HG03342 (cell line): Measurements from ENCODE around the gene KLRC3.
"Not testable (repeated sequence)": the region's sequence is repeated elsewhere in the genome, so short reads cannot be mapped to it uniquely, and the experiment has no call there.

Experiments used
- ATAC-seq: cut with Tn5 transposase; IDR thresholded peaks from one replicate; pipeline ENCODE4 v1.9.1; 2021; ENCODE audit warnings: mild to moderate bottlenecking, moderate library complexity; ENCODE audit not compliant: unreplicated experiment

Gene KLRC3

DNA sequence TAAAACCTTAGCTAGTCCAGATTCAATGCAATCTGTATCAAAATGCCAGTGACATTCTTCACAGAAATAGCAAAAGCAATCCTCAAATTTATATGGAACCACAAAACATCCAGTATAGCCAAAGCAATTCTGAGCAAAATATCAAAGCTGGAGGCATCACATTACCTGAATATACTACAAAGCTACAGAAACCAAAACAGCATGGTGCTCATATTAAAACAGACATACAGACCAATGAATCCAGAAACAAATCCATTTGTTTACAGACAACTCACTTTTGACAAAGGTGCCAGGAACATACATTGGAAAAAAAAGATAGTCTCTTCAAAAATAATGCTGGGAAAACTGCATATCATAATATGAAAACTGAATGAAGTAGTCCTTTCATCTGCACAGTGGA is 15.6 kb downstream of the KLRC3 start:
- no peak for ATAC-seq

DNA sequence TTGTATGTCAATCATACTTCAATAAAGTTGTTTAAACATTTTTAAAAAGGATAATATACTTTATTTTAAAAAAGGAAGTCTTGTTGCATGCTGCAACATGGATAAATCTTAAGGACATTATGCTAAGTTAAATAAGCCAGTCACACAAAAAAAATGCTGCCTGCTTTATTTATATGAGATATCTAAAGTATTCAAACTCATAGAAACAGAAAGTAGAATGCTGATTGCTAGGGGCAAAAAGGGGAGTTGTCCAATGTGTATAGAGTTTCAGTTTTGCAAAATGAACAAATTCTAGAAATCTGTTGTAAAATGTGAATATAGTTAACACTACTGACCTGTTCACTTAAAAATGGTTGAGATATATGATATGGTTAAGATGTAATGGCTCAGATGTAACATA is 19.6 kb downstream of the KLRC3 start:
- ATAC-seq: no peak

DNA sequence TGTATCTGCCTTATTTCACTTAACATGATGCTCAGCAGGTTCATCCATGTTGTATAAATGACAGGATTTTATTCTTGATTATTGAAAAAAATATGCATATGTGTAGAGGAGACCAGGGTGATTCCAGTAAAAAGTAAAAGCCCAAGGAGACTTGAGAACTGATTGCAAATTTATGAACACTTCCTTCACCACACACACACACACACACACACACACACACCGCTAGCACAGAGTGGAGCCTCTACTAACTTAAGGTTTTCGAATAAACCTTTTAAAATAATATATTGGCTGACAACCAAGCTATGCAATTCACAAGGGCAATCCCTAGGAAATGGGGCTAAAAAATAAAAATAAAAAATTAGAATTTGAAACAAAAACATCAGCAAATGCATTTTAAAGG is 22.2 kb downstream of the KLRC3 start:
- ATAC-seq: no peak

DNA sequence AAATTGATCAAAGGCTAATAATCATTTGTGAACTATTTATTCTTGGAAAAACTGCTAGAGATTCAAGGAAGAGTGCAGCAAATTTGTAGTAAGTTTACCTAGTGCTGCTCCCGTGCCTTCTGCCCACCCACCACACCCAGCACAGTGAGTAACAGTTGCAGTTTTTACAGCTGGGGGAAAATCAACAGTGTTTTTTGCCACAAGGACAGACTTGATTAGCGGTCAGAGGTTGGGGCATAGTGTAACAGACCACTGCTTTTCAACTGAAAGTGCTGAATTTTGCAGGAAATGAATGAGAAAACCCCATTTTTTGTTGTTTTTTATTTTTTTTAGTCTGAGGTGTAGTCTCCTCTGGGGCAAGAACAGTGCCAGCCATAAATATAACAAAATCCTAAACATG is 23.1 kb downstream of the KLRC3 start:
- no peak for ATAC-seq

DNA sequence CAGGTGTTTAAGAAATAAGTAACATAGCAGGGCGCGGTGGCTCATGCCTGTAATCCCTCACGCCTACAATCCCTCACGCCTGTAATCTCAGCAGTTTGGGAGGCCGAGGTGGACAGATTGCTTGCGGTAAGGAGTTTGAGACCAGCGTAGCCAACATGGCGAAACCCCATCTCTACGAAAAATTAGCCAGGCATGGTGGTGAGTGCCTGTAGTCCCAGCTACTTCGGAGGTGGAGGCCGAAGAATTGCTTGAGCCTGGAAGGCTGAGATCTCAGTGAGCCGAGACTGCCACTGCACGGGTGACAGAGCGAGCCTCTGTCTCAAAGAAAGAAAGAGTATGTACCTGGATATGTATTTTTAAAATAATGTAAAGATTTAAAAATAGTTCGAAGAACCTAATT is 24.2 kb downstream of the KLRC3 start:
- ATAC-seq: not testable (repeated sequence)

DNA sequence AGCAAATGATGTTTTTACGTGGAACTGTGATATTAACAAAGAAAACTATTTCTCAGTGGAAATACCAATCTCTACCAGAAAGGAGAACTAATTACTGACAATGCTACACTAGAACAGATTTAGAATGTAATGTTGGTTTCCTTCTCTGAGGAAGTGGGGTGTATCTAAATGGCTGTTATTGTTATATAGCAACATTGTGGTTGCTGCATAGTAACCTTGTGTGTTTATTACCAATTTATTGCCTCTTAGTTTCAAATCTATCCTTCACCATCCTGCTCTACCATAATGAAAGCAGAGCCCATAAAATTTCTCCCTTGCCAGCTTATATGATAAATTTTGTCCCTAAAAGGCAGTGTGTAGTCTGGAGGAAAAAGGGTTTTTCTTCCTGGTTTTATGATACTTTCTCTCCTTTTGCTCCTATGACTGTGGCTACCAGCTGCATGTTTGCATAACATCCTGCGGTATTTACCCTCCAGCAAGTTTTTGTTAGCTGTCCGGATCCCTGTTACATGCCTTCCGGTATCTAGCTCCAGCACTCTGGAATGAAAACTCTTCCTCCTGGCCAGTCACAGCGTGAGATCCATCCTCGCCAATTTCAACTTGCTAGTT is 24.9 kb downstream of the KLRC3 start:
- ATAC-seq: peak; percentile 90

DNA sequence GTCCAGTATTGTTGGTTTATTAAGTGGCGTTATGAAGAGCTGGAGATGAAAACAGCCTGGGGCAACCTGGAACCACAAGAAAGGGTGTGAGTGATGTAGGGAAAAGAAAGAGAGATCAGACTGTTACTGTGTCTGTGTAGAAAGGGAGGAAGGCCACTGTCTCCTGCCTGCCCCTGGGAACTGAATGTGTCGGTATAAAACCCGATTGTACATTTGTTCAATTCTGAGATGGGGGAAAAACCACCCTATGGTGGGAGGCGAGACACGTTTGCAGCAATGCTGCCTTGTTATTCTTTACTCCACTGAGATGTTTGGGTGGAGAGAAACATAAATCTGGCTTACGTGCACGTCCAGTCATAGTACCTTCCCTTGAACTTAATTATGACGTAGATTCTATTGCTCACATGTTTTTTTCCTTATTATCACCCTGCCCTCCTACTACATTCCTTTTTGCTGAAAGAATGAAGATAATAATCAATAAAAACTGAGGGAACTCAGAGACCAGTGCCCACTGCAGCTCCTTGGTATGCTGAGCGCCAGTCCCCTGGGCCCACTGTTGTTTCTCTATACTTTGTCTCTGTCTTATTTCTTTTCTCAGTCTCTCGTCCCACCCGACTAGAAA is 25.8 kb downstream of the KLRC3 start:
- ATAC-seq: not testable (repeated sequence)

DNA sequence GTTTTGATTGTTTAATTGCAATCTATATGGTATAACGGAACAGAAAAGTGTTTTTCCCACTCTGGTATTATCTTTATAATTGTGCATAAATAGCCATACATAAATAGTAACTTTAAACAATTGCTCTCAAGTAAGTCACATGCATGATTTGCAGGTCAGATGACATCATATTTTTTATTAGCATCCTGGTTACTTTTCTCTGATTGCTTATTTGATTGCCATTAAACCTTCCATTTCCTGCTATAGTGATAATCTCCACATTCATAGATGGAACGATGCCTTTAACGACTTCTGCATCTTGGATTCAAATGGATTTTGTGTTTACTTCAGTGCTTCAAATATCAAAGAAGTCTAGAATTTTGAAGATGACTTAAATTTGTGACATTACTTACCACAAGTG is 27.1 kb downstream of the KLRC3 start:
- no peak for ATAC-seq

DNA sequence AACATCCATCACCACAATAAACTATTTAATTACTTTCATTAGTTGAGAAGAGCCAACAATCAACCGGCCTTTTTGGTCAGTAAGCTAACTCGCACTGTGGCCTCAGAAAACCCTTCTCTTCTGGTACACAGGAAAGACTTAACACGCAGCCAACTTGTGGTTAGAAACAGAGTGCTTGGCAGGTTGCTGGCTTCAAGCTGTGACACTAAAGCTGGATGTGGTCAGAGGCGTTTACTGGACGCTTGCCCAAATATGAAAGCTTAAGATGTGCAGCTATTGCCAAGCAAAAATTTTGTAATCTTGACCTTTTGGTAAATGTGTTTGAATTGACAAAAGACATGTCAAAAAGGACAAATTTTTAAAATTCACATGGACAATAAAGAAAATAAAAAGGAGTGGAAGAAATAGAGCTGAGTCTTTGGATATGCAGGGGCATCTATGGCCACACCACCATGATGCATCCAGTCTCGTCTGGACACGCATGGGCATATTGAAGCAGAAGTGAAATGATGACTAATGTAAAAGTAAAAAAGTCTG is 27.9 kb downstream of the KLRC3 start:
- ATAC-seq: peak; percentile 66

DNA sequence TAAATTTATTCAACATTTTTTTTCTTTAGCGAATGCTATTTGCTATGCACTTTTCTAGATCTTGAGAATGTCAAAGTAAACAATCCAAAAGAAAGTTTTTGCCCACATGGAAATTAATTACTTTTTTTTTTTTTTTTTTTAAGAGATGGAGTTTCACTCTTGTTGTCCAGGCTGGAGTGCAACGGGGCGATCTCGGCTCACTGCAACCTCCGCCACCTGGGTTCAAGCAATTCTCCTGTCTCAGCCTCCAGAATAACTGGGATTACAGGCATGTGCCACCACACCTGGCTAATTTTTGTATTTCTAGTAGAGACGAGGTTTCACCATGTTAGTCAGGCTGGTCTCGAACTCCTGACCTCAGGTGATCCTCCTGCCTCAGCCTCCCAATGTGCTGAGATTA is 29.4 kb downstream of the KLRC3 start:
- ATAC-seq: not testable (repeated sequence)

DNA sequence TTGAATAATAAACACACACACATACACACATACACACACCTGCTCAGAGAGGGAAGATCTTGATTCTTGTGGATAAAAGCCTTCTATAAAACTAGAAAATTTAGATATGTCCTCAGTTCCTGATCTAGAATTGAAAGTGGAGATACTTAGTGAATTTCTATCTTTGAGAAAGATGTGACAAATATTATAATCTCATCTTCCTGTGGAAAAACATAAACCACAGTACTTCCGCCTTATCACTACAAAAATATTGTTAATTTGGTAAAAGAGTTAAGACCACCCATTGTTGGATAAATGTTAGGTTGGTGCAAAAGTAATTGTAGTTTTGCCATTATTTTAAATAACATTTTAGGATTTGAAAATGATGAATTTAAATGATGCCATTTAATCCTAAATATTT is 30.5 kb downstream of the KLRC3 start, which contains the start of gene KLRK1:
KLRK1 (minus strand) TSS at position 138 of the 400 bp plus-strand sequence. CDS start 1,231 bp downstream, outside the sequence.
- ATAC-seq: no peak

DNA sequence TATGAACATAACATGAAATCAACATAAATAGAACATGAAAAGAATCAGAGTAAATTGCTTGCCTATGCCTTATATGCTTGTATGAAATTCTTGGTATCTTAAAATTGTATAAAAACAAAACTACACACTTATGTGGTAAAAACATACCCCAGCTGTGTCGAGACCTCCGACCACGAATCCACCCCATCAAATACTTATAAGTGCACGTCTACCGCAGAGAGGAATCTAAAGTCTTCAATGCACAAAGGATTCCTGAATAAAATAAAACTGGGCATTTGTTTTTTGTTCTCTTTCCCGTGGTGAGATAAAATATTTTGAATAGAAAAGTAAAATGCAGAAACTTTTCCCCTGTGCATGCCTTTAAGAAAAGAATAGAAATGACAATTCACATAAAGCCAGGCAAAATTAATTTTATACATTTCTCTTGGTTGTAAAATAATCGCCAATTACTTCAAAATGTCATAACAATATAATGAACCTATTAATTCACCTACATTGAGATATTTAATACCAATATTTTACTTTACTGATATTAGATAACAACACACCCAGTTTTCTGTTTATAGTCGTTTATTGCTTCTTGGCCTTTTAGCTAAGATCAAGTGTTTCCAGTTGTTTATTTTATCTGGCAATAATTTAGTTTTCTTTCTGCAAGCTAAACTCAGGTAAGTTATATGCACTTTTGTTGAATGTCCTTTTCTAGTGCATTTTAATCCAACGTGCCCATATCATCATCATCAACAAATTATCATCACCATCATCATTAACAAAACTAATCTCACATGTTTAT is 31.6 kb downstream of the KLRC3 start:
- no peak for ATAC-seq

DNA sequence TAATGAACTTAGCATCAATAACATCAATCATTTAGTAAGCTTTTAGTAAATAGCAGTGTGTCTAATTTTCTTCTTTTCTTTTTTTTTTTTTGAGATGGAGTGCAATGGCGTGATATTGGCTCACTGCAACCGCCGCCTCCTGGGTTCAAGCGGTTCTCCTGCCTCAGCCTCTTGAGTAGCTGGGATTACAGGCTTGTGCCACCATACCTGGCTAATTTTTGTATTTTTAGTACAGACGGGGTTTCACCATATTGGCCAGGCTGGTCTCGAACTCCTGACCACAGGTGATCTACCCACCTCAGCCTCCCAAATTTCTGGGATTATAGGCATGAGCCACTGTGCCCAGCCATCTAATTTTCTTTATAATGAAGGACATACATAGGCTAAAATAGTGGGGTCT is 32.9 kb downstream of the KLRC3 start:
- not testable (repeated sequence) for ATAC-seq

DNA sequence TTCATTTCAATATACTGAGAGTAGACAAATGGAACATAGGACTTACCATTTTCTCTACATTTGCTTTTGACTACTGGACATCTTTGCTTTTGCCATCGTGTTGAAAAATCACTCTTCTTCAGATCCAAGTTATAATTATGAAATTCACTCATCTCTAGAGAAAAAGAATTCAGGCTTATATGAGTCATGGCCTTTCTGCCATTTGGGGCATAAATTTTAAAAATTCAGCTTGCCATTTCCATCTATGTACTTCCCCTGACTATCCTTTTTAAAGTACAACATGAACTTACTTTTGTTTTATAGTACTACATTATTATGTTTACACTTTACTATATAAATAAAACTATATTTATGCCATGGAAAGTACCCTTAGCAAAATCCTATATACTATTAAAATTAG is 33.5 kb downstream of the KLRC3 start:
- ATAC-seq: no peak

DNA sequence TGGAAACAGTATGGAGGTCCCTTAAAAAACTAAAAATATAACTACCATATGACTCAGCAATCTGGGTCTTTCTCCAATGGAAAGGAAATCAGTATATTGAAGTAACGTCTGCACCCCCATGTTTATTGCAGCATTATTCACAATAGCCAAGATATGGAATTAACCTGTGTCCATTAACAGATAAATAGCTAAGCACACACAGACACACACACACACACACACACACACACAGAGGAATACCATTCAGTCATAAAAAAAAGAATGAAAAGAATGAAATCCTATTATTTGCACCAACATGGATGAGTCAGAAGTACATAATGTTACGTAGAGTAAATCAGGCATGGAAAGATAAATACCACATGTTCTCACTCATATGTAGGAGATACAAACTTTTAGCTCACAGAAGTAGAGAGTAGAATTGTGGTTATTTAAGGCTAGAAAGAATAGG is 35.2 kb downstream of the KLRC3 start:
- ATAC-seq: no peak

DNA sequence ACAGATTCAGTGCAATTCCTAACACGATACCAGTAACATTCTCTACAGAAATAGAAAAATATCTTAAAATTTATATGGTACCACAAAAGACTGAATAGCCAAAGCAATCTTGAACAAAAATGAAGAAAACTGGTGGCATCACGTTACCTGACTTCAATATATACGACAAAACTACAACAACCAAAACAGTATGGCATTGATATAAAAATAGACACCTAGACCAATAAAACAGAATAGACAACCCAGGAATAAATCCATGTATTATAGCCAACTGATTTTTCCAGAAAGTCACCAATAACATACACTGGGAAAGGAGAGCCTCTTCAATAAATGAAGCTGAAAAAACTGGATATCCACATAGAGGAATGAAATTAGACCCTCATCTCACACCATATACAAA is 36.2 kb downstream of the KLRC3 start:
- no peak for ATAC-seq

DNA sequence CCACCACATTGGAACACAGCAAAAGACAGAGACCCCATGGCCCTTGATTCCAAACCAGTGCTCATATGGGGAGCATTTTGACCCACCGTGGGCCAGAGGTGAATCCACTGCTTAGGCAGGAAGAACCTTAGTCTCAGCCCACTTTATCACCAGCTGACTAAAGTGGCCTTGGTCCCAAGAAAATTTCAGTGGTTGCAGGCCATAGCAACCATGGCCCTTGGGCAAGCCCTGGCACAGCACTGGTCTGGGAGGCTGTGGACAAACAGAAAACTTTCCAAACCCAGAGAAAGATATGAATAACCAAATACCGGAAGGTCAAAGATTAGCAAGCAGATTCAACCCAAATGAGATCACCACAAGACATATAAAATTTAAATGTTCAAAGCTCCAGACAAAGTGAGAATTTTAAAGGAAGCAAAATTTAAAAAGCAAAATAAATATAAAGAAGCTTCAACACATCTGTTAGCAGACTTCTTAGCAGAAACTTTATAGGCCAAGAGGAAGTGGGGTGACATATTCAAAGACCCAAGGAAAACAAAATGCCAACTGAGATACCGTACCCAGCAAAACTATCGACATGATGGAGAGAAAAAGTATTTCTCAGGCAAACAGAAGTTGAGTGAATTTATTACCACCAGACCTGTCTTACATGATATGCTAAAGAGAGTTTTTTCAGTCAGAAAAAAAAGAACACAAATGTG is 38.3 kb downstream of the KLRC3 start:
- ATAC-seq: no peak

DNA sequence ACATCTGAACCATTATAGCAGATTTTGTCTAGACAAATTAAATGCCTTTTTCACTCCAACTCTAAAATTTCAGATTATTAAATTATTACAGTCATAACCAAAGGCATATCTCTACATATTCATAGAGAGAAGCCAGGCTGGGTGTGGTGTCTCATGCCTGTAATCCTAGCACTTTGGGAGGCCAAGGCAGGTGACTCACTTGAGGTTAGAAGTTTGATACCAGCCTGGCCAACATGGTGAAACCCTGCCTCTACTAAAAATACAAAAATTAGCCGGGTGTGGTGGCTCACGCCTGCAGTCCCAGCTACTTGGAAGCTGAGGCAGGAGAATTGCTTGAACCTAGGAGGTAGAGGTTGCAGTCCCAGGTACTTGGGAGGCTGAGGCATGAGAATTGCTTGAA is 41.7 kb downstream of the KLRC3 start:
- not testable (repeated sequence) for ATAC-seq

DNA sequence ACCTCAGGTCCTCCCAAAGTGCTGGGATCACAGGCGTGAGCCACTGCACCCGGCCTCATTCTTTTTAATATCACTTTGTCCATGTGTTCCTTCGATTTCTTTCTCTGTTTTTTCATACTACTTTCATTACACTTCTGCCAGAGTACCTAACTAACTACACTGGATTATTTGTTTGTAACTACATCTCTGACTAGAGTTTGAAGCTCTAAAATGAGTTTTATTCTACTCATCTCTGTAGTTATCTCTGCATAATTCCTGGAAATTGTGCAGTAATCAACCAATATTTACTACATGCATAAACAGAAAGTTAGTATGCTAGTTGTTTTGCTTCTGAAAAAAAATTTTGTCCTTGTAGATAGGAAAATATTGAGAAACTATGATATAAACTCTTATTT is 45.8 kb downstream of the KLRC3 start:
- ATAC-seq: no peak

DNA sequence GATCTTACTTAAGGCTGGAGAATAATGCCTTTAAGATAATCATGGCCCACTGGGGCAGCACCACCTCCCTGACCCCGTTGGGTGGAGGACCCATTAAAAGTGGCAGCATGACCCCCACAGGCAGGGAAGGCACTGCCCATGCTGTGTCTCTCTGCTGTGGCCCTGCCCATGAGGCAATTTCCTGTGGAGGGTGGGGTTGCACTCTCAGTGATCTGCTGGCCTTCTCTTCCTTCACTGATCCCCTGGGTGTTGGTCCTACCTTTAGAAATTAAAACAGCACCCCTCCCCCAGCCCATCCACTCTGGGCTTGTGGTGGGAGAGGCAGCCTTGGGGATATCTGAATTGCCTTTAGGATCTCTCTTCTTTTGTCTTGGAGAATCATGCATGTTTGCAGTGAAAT is 47.8 kb downstream of the KLRC3 start:
- no peak for ATAC-seq

DNA sequence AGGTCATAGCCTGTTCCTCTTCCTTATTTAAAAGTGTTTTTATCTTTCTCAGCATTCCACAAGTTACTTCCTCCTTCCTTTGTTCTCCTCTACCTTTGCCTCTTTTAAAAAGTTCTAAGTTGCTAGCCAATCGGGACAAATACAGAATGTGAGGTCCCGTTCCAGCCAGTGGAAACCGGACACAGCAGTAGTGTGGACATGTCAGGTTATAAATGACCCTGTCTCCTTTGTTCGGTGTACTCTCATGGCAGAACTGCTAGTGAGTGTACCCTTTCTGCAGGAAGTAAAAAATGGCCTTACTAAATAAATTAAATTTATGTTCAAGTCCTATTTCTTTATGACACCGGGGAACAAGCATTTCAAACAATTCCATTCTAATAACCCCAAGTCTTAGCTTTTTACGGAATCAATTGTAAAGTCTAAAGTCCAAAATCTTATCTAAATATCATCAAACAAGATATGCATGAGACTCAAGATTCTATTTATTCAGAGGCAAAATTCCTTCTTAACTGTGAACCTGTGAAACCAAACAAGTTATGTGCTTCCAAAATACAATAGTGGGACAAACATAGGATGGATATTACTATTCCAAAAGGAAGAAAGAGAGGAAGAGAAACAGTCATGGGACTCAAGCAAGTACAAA is 48.4 kb downstream of the KLRC3 start:
- not testable (repeated sequence) for ATAC-seq
